GM19467 (cell line): ENCODE measurements around the gene LSM4.

ENCODE experiments used
- ATAC-seq: cut with Tn5 transposase; IDR thresholded peaks from one replicate; pipeline ENCODE4 v1.9.1; 2021; ENCODE audit warnings: mild to moderate bottlenecking, moderate library complexity; ENCODE audit not compliant: unreplicated experiment

The LSM4 gene

DNA sequence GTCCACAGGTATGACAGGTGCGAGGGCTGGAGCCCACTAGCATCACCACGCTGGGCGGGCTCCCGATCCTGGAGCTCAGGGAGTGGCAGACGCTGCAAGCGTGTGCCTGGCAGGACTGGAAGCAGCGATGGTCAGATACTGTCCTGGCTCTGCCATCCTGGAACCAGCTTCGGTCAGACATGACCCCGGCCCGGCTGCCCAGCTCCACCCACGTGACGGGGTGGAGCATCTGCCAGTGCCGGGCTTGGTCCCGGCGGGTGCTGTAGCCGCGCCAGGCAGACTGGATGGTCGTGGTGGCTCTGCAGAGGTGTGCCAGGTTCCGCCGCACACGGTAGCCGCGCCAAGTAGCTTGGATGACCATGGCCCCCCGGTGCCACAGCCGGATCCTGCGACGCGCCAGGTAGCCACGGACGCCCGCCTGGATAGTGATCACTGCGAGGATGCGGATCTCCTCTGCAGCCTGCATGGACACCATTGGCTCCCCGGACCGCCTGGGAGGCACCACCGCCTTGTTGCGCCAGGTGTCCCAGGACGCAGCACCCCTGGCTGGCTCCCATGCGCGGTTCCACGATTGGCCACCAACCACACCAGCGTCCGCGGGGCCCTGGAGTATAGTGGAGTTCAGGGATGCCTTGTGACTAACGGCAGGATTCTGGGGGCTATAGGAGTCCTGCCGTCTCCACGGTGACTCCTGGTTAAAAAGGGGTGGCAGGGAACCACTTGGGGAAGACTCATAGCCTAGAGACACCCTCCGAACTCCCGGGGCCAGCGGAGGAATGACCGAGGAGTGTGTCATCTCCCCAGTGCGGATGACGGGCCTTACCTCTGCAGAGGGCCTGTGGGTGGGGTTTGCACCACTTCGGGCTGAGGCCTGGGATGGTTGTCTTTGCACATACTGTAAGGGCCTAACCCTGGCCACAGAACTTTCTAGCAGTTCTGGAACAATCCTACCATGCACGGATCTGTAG is 65.1 kb downstream of the LSM4 start:
- no peak for ATAC-seq
